Femur (tissue), 1 donor: ENCODE results near the gene NAPG.
"Not testable (repeated sequence)": the region's sequence is repeated elsewhere in the genome, so short reads cannot be mapped to it uniquely, and the experiment has no call there.

Experiments used
- DNase-seq: peaks from one replicate; pipeline ENCODE4 v3.0.0-alpha.2; 2017

The NAPG gene

DNA sequence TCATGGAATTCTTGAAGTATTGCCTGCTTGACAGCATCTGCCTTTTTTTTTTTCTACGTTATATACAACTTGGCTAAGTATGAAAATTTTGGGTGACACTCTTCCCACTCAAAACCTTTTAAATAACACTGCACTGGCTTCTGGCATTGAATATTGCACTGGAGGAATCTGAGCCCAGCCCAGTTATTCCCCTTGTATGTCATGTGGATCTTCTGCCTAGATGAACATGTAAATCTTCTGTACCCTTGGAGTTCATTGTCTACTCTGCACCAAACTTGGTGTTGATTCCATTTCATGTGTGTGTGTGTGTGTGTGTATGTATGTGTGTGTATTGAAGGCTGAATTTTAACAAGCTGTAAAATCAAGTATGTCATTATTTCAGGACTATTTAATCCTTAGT lies 59.4 kb downstream of the NAPG start:
- DNase-seq = no peak

DNA sequence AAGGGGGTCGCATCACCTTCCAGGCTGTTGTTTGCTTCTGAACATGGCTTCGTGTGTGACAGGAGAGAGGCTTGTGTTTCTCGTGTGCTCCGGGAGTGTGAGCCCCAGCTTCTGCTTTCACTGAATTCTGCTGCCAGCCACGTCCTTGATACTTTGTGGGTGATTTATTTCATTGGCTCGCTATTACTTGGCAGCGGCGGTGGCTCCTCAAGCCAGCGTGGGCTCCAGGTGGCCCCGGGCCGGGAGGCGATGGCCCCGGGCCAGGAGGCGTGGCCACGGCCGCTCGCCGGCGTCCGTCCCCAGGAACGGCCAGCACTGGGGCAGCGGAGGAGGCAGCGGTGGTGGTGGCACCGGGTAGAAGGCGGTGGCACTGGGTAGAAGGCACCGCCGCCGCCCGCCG lies 63.1 kb downstream of the NAPG start:
- no peak for DNase-seq

DNA sequence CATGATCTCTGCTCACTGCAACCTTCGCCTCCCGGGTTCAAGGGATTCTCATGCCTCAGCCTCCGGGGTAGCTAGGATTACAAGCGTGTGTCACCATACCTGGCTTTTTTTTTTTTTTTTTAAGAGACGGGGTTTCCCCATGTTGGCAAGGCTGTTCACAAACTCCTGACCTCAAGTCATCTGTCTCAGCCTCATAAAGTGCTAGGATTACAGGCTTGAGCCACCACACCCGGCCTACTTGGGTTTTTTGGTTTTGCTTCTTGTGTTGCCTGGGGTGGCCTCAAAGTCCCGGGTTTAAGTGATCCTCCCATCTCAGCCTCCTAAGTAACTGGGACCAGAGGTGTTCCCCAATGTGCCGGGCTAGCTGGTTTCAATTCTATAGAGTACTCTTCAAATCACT lies 64.6 kb downstream of the NAPG start:
- DNase-seq = no peak

DNA sequence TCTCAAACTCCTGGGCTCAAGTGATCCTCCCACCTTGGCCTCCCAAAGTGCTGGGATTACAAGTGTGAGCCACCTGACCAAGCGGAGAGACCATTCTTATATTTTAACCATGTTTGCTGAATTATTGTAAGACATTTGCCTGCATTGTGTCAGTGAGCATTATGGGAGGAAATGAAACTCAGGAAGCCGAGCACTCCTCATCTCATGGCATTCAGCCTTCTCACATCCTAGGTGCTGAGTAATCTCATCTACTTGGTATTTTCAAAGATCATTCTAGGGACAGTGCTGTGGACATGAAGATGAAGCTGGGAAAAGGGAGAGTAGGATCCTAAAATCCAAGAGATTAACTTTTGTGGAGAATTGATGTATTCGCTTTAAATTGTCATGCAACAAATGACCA lies 66.1 kb downstream of the NAPG start:
- no peak for DNase-seq

DNA sequence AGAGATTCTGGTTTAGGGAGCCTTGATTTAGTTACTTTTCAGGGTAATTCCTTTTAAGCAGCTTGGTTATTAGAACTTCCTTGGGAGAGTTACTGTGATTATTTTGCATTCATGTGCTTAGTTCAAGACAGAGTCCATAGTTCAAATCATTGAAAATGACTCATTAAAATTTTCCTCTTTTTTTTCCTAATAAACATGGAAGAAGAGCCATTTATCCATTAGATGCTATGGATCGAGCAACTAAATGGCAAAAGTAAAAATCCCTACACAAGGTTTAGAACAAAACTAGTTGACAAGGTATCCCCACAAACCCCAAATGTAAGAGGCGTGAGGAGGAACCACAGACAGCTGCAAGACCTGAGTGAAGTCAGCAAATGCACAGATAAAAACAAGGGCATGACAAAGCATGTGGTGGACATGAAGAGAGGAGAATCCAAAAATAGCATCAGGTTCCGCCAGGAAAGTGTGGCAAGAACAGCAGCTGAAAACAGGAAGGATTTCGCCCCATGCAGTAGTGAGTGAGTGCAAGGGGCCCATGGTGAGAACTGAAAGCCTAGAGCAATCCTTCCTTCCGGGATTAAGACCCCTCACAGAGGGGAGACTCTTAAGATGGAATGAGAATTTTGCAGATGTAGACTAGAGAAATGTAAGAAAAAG lies 67.7 kb downstream of the NAPG start:
- peak; percentile 34 for DNase-seq

DNA sequence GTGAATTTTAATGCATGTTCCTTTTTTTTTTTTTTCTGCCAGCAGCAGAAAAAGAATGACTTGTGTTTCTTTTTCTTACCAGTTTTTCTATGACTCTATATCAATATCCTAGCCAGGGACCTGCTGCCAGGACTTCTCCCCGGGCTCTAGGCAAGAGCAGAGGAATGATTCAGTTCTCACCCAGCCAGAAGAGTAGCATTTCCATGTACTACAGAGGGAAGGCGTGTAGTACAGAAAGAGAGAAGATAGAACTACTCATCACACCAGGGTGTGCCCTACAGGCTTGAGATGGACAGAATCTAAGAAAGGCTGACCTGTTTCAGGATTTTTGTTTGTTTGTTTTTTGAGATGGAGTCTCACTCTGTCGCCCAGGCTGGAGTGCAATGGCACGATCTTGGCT lies 70.1 kb downstream of the NAPG start:
- not testable (repeated sequence) for DNase-seq

DNA sequence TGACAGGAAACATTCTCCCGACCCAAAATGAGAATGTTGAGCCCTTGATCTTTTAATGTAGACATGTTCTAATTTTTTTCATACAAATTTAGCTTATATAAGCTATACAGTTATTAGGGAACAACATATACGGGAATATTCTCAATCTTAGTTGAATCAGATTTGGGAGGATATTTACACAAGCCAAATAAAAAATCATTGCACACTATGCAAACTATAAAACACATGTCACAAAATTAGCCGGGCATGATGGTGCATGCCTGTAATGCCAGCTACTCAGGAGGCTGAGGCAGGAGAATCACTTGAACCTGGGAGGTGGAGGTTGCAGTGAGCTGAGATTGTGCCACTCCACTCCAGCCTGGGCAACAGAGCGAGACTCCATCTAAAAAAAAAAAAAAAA lies 71.9 kb downstream of the NAPG start:
- not testable (repeated sequence) for DNase-seq

DNA sequence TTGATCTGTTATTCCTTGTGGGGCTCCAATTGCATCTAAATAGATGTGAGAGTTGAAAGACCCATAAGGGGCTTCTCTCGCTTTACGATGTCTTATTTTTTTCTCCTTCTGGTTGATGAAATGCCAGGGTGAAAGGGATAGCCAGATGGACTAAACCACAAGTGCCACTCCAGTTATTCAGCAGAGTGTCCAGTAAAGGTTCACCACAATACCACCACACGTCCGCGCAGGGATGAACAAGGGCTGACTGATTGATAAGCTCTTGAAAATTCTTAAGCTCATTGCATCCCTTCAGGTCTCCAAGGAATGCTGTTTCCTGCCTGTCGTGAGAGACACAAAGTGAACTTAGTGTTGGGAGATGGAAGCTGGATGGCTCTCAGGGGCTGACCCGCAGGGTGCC lies 74.9 kb downstream of the NAPG start:
- DNase-seq = not testable (repeated sequence)
